NCI-H1436 treated with DMSO at 0.1 percent for 48 hours (cell line): ENCODE measurements around the gene RANBP1.
A peak's percentile ranks its signal among the peaks of the same experiment; 100 is the strongest.
"Not testable (repeated sequence)": the region's sequence is repeated elsewhere in the genome, so short reads cannot be mapped to it uniquely, and the experiment has no call there.

Experiments used
- DNase-seq: peaks from one replicate; lab custom pipeline; 2025; lab: John Stamatoyannopoulos, UW

Gene RANBP1

GRCh38 chr22:20154602-20155187 lies 38.8 kb downstream of the RANBP1 start:
- no peak for DNase-seq

DNA sequence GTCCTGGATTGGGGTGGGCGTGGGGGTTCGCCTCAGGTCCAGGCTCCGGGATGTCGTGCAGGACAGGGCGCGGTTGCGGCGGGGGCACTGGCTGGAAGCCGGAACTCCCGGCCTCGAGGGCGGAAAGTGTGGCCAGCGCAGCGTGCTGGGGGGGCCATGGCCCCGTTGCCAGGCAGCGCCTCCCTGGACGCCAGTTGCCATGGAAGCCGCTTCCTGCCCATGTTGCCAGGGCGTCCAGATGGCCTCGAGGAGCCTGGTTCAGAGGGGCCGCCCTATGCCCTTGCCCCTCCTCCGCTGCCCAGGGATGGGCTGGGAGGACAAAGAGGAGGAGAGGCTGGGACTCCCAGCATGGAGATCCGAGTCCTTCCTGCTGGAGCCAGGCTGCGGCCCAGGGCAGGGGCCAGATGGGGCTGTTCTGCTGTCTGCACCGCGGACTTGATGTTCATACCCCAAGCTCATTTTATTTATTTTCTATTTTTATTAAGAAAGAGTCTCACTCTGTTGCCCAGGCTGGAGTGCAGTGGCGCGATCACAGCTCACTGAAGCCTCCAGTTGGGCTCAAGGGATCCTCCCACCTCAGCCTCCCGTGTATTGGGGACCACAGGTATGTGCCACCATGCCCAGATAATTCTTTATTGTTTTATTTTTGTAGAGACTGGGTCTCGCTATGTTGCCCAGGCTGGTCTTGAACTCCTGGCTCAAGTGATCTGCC lies 39.6 kb downstream of the RANBP1 start:
- peak; percentile 44 for DNase-seq

DNA sequence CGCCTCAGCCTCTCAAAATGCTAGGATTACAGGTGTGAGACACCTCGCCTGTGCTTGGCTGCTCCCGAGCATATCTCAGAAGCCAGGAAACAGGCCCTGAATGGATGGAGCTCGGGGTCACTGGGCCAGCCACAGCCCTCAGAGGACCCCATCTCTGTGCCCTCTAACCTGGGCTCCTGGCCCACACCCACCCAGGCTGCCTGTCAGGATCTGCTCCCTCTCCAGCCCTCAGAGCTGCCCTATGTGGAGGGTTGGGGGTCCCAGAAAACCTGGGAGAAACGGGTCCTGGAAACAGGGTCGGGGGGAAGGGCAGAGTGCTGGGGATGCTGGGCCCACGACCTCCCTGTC lies 40.1 kb downstream of the RANBP1 start:
- DNase-seq: no peak

GRCh38 chr22:20156611-20157429 lies 40.9 kb downstream of the RANBP1 start:
- no peak for DNase-seq

GRCh38 chr22:20157430-20158183 lies 41.7 kb downstream of the RANBP1 start:
- DNase-seq: no peak

DNA sequence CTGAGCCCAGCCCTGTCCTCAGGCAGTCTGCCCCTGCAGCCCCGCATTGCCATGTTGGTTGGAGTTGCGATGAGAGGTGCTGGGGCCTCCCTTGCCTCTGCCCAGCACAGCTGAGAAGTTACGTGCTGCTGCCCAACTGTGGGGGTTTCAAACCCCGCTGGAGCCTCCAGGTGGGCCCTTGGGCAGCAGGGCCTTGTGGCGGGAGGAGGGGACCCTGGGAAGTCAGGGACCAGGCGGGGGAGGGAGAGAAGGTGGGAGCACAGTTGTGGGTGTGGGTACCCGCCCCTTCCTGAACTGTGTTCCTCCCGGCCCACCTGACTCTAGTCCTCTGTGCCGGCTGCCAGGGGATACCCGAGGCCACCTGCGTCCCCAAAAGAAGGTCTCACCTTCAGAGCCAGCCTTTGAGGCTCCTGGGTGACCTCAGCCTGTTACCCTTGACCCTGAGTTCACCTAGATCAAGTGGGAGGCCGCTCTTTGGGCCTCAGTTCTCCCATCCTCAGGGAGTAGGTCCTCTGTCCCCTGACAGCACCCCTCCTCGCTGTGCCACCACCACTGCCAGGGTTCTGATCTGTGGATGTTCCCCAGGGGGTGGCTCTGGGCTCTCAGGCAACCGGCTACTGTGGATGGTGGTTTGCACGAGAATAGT lies 42.6 kb downstream of the RANBP1 start:
- DNase-seq: no peak

DNA sequence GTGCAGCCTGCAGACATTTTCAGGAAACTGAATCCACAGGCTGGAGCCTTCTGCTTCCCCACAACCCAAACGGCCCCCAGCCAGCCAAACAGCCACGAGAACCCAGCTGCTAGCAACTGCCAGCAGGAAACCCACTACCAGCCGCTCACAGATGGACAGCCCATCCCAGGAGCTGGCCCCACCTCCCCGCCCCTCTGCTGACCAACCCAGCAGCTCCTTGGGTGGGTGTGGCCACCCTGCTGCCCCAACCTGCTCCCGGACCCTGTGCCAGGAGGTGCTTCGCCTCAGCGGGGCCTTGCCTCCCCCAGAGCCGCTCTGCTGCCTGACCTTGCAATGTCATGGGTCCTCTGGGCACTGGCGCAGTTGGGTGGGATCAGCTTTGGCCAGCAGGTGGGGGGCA lies 43.2 kb downstream of the RANBP1 start:
- DNase-seq: no peak

- not testable (repeated sequence) for DNase-seq
Measured at GRCh38 chr22:20159531-20159930, 43.6 kb downstream of the RANBP1 start.

GRCh38 chr22:20160041-20160440 lies 44.1 kb downstream of the RANBP1 start:
- DNase-seq: no peak

- DNase-seq: no peak
Measured at GRCh38 chr22:20164863-20165262, 49.0 kb downstream of the RANBP1 start.

- DNase-seq: no peak
Measured at GRCh38 chr22:20165421-20165820, 49.5 kb downstream of the RANBP1 start.

DNA sequence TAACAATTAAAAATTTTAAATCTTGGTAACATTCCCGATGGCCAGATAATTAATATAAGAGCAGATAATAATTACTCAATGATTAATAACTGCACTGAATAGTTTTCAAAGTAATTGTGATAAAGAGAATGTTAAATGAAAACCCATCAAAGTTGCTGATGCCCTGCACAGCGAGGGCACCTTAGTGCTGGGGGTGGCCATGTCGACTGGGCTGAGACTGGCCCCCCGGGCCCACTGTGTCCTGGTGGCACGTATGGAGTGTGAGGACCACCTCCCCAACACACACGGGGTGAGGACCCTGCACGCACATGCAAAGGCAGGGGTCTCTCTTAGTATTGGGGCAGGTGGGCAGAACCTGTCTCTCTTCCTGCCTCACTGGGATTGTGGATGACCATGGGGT lies 50.0 kb downstream of the RANBP1 start:
- no peak for DNase-seq

- DNase-seq: no peak
Measured at GRCh38 chr22:20166703-20167102, 50.8 kb downstream of the RANBP1 start.

DNA sequence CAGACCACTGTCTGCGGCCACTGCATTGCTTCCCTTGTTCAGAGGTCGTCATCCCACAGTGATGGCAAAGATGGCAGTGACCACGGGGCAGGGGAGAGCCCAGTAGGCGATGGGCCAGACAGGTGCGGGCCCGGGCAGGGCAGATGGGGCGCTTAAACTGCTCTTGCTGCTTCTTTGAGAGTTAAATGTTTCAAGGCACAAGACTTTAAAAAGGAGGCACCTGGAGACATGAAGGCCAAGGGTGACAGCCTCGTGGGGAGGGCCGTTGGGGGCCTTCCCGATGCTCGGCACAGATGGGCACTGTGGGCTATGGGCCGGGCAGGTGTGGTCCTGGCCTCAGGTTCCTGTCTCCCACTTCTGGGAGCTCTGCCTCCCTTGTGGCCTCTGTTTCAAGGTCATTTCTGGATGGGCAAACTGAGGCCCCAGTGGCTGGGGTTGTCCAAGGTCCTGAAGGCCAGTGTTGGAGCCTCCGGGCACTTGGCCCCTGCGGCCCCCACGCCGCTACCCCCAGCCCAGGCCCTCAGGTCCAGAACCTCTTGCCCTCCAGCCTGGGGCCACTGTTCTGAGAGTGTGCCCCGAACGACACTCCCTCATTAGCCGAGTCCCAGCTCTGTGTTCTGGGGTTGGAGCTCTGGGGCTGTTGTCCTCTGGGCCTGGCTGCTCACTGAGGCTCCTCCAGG lies 51.9 kb downstream of the RANBP1 start:
- no peak for DNase-seq

- no peak for DNase-seq
Measured at GRCh38 chr22:20169253-20169822, 53.4 kb downstream of the RANBP1 start.

GRCh38 chr22:20170170-20170569 lies 54.3 kb downstream of the RANBP1 start:
- no peak for DNase-seq

- no peak for DNase-seq
Measured at GRCh38 chr22:20171288-20172140, 55.6 kb downstream of the RANBP1 start.

DNA sequence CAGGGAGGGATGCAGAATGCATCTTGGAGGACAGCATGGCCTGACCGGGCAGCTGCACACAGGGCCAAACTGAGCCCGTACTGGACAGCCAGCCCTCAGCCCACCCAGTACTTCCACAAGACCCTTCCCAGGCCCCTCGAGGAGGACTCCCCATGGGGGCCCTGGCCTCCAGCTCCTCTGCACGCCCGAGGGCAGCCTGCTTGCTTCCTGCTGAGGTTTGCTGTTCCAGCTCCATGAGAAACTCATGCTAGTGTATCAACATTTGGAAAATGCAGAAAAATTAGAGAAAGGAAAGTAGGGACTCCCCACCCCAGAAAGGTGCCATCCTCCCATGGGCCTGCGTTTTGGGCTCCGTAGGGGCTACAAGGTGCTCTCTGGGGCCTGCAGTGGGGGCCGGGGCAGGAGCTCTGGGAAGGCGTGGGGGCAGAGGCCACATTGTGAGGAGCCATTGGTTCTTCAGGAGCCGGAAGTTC lies 56.3 kb downstream of the RANBP1 start:
- no peak for DNase-seq

DNA sequence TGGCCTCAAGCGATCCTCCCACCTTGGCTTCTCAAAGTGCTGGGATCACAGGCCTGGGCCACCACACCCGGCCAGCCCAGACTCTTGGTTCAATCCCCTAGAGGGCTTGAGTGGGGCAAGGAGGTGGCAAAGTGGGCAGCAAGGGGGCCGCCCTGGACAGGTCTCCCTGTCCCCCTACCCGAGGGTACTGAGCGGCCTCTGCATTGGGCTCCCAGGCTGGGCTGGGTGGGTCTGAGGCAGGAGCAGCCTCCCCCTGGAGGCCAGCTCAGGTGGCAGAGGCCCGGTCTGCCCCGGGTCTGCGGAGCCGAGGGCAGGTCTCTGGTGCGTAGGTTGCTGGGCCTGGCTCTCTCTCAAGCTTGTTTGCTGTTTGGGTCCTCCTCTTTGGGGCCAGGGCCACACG lies 57.3 kb downstream of the RANBP1 start:
- DNase-seq: no peak

DNA sequence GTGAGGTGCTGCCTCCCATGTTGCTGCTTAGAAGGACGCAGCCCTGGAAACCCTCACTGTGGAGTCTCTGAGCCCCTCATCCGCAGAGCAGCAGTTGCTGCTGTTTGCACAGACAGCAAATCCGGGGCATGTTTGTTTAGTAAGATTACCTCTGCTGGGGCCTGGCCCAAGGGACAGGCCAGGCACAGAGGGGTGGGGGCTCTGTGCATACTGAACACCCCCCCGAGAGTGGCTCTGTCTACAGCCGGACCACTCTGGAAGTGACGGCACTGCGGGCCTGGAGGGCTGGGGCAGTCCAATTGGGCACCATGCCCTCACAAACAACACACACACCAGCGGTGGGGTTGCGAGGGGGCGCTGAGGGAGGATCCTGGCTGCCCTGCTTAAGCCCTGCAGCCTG lies 57.9 kb downstream of the RANBP1 start:
- DNase-seq: no peak
